Stimulated activated naive CD8-positive, alpha-beta T cell treated with anti-CD3 and anti-CD28 coated beads, Interleukin-15, Interleukin-2, amounts not matched to agents 100 ng/mL and 50 ng/mL, for 24 hours (primary cell): ENCODE results near the gene CGREF1.
"Not testable (repeated sequence)": the region's sequence is repeated elsewhere in the genome, so short reads cannot be mapped to it uniquely, and the experiment has no call there.

Experiments used
- H3K27ac Mint-ChIP-seq: one replicate; pipeline ENCODE4 v1.8.0; 2021; ENCODE audit warnings: mild to moderate bottlenecking, mixed read lengths
- H3K27me3 Mint-ChIP-seq: one replicate; pipeline ENCODE4 v1.8.0; 2021; ENCODE audit warnings: mixed read lengths
- H3K36me3 Mint-ChIP-seq: one replicate; pipeline ENCODE4 v1.8.0; 2021; ENCODE audit warnings: low read depth, mixed read lengths
- H3K4me1 Mint-ChIP-seq: one replicate; pipeline ENCODE4 v1.8.0; 2021; ENCODE audit warnings: low read depth, mixed read lengths
- H3K4me3 Mint-ChIP-seq: one replicate; pipeline ENCODE4 v1.8.0; 2021; ENCODE audit warnings: mild to moderate bottlenecking, mixed read lengths
- H3K9me3 Mint-ChIP-seq: one replicate; pipeline ENCODE4 v1.8.0; 2021; ENCODE audit warnings: mixed read lengths

CGREF1 gene

GRCh38 chr2:27080140-27080469 is 38.8 kb downstream of the CGREF1 start:
- Mint-ChIP-seq H3K27me3 (no peaks in the 10 kb centered on the region), H3K4me1 (peaks cover 41% of the 10 kb centered on the region), H3K36me3 (no peaks in the 10 kb centered on the region), H3K9me3 (no peaks in the 10 kb centered on the region), H3K27ac (peak overlapping the region; percentile 36), H3K4me3 (peak overlapping the region; percentile 53)

GRCh38 chr2:27079233-27080139 is 39.4 kb downstream of the CGREF1 start:
- Mint-ChIP-seq H3K27me3 (no peaks in the 10 kb centered on the region), H3K9me3 (no peaks in the 10 kb centered on the region), H3K4me1 (peaks cover 45% of the 10 kb centered on the region), H3K27ac (no peak overlapping the region), H3K36me3 (no peaks in the 10 kb centered on the region), H3K4me3 (no peak overlapping the region)

GRCh38 chr2:27078267-27079194 is 40.4 kb downstream of the CGREF1 start, which contains the start of gene EMILIN1:
Gene EMILIN1 (plus strand): TSS chr2:27078615. CDS start chr2:27079066, 451 bp downstream.
- H3K9me3 Mint-ChIP-seq = no peaks in the 10 kb centered on the region
- H3K4me1 Mint-ChIP-seq = peaks cover 55% of the 10 kb centered on the region
- no peaks in the 10 kb centered on the region for H3K36me3 Mint-ChIP-seq
- no peak within 1 kb of the TSS for H3K27ac Mint-ChIP-seq
- H3K27me3 Mint-ChIP-seq = no peaks in the 10 kb centered on the region
- no peak within 1 kb of the TSS for H3K4me3 Mint-ChIP-seq

- no peaks in the 10 kb centered on the region for H3K9me3 Mint-ChIP-seq
- no peaks in the 10 kb centered on the region for H3K27me3 Mint-ChIP-seq
- no peak overlapping the region for H3K4me3 Mint-ChIP-seq
- peaks cover 66% of the 10 kb centered on the region for H3K4me1 Mint-ChIP-seq
- H3K36me3 Mint-ChIP-seq = no peaks in the 10 kb centered on the region
- H3K27ac Mint-ChIP-seq = no peak overlapping the region
Observed at GRCh38 chr2:27077231-27077630, 41.7 kb downstream of the CGREF1 start.

GRCh38 chr2:27076323-27076722 is 42.6 kb downstream of the CGREF1 start:
- Mint-ChIP-seq H3K27me3 (no peaks in the 10 kb centered on the region), H3K4me3 (no peak overlapping the region), H3K36me3 (no peaks in the 10 kb centered on the region), H3K4me1 (peaks cover 64% of the 10 kb centered on the region), H3K9me3 (no peaks in the 10 kb centered on the region), H3K27ac (peak overlapping the region; percentile 60)

GRCh38 chr2:27075566-27075871 is 43.4 kb downstream of the CGREF1 start:
- H3K27me3 Mint-ChIP-seq, H3K9me3 Mint-ChIP-seq, H3K36me3 Mint-ChIP-seq: not testable (repeated sequence)
- H3K4me1 Mint-ChIP-seq = peaks cover 61% of the 10 kb centered on the region
- H3K27ac Mint-ChIP-seq = peak overlapping the region; percentile 68
- peak overlapping the region; percentile 14 for H3K4me3 Mint-ChIP-seq

GRCh38 chr2:27074738-27075565 is 44.0 kb downstream of the CGREF1 start:
- H3K4me1 Mint-ChIP-seq = peaks cover 62% of the 10 kb centered on the region
- H3K27me3 Mint-ChIP-seq = no peaks in the 10 kb centered on the region
- no peaks in the 10 kb centered on the region for H3K9me3 Mint-ChIP-seq
- H3K27ac Mint-ChIP-seq = peak overlapping the region; percentile 68
- peaks cover 10% of the 10 kb centered on the region for H3K36me3 Mint-ChIP-seq
- H3K4me3 Mint-ChIP-seq = peak overlapping the region; percentile 14

GRCh38 chr2:27073782-27074181 is 45.1 kb downstream of the CGREF1 start:
- H3K4me1 Mint-ChIP-seq = peaks cover 73% of the 10 kb centered on the region
- H3K4me3 Mint-ChIP-seq = no peak overlapping the region

GRCh38 chr2:27072920-27073319 is 46.0 kb downstream of the CGREF1 start:
- H3K4me1 Mint-ChIP-seq = peaks cover 81% of the 10 kb centered on the region
- H3K27me3 Mint-ChIP-seq = no peaks in the 10 kb centered on the region

More at GRCh38 chr2:27073782-27074181, 45.1 kb downstream of the CGREF1 start:
- Mint-ChIP-seq H3K9me3 (no peaks in the 10 kb centered on the region), H3K27me3 (no peaks in the 10 kb centered on the region), H3K36me3 (peaks cover 22% of the 10 kb centered on the region), H3K27ac (peak overlapping the region; percentile 17)

GRCh38 chr2:27071990-27072830 is 46.7 kb downstream of the CGREF1 start:
- Mint-ChIP-seq H3K4me1 (peaks cover 79% of the 10 kb centered on the region), H3K4me3 (peak overlapping the region; percentile 87), H3K27ac (peak overlapping the region; percentile 93), H3K36me3 (peaks cover 37% of the 10 kb centered on the region), H3K27me3 (no peaks in the 10 kb centered on the region), H3K9me3 (no peaks in the 10 kb centered on the region)

More at GRCh38 chr2:27072920-27073319, 46.0 kb downstream of the CGREF1 start:
- peaks cover 30% of the 10 kb centered on the region for H3K36me3 Mint-ChIP-seq
- peak overlapping the region; percentile 87 for H3K4me3 Mint-ChIP-seq
- peak overlapping the region; percentile 47 for H3K27ac Mint-ChIP-seq
- no peaks in the 10 kb centered on the region for H3K9me3 Mint-ChIP-seq

GRCh38 chr2:27071277-27071989 is 47.5 kb downstream of the CGREF1 start, which contains the start of gene OST4:
Gene OST4 (minus strand): TSS chr2:27071654.
- Mint-ChIP-seq H3K4me3 (peak within 1 kb of the TSS; percentile 98), H3K27ac (peak within 1 kb of the TSS; percentile 93), H3K36me3 (peaks cover 39% of the 10 kb centered on the region), H3K27me3 (no peaks in the 10 kb centered on the region), H3K4me1 (peaks cover 76% of the 10 kb centered on the region), H3K9me3 (no peaks in the 10 kb centered on the region)

- Mint-ChIP-seq H3K4me1 (peaks cover 74% of the 10 kb centered on the region), H3K27ac (peak overlapping the region; percentile 89), H3K4me3 (peak overlapping the region; percentile 98), H3K9me3 (no peaks in the 10 kb centered on the region), H3K36me3 (peaks cover 43% of the 10 kb centered on the region), H3K27me3 (no peaks in the 10 kb centered on the region)
Observed at GRCh38 chr2:27070653-27071276, 48.2 kb downstream of the CGREF1 start.
